Lung (tissue), 13 donors: ENCODE measurements around the gene PSME3. TPM values are rescaled to one million over a fixed set of nuclear protein-coding genes. Genes with fewer than 3 reads are reported as not detected.
A peak's percentile ranks its signal among the peaks of the same experiment; 100 is the strongest.

Experiments
- ATAC-seq: fragments of 200-7000 bp; cut with Tn5 transposase; one replicate; pipeline ENCODE4 v1.9.1; 2020; ENCODE audit warnings: moderate number of reproducible peaks; ENCODE audit not compliant: insufficient read depth, low FRiP score
- DNase-seq, 3 donors: peaks; one replicate each; pipeline ENCODE4 v3.0.0-alpha.2; 2013 to 2017
- H3K27ac ChIP-seq, 2 donors: one replicate each; pipeline ENCODE4 v1.5.1; 2013; ENCODE audit warnings: mild to moderate bottlenecking in 2 of 2, moderate library complexity in 2 of 2, control low read depth in 1 of 2, inconsistent platforms in 1 of 2, low read depth in 1 of 2, low read length in 1 of 2
- H3K27me3 ChIP-seq, 3 donors: one replicate each; pipeline ENCODE4 v1.5.1; 2013; ENCODE audit warnings: low read length in 2 of 3; ENCODE audit not compliant: control insufficient read depth in 3 of 3, insufficient read depth in 3 of 3
- H3K36me3 ChIP-seq, 4 donors: one replicate each; pipeline ENCODE4 v1.5.1; 2013; ENCODE audit warnings: low read length in 4 of 4, mild to moderate bottlenecking in 1 of 4, moderate library complexity in 1 of 4; ENCODE audit not compliant: control insufficient read depth in 4 of 4, insufficient read depth in 4 of 4
- H3K4me1 ChIP-seq, 5 donors: one replicate each; pipeline ENCODE4 v1.5.1; 2013; ENCODE audit warnings: low read length in 5 of 5, mild to moderate bottlenecking in 2 of 5, moderate library complexity in 1 of 5; ENCODE audit not compliant: control insufficient read depth in 5 of 5, insufficient read depth in 5 of 5
- H3K4me3 ChIP-seq: one replicate; pipeline ENCODE4 v1.5.1; 2013; ENCODE audit warnings: mild to moderate bottlenecking, control low read depth, moderate library complexity
- H3K9ac ChIP-seq, 2 donors: one replicate each; pipeline ENCODE4 v1.5.1; 2013; ENCODE audit warnings: low read length in 2 of 2, control low read depth in 1 of 2; ENCODE audit not compliant: insufficient read depth in 1 of 2
- H3K9me3 ChIP-seq, 4 donors: one replicate each; pipeline ENCODE4 v1.5.1; 2013; ENCODE audit warnings: low read length in 3 of 4, mild to moderate bottlenecking in 1 of 4, moderate library complexity in 1 of 4; ENCODE audit not compliant: control insufficient read depth in 4 of 4, insufficient read depth in 3 of 4
- CTCF ChIP-seq: IDR thresholded peaks from 2 replicates; pipeline ENCODE4 v1.5.1; 2012; ENCODE audit warnings: mild to moderate bottlenecking; ENCODE audit errors: control extremely low read depth, extremely low read depth
- WGBS, 2 donors: extraction: QIAGEN DNeasy Blood & Tissue Kit; methylation state at CpG; one replicate each; pipeline ENCODE4 v1.1.7; 2013; 5-methylcytosine and 5-hydroxymethylcytosine counted together
- polyA plus RNA-seq, 2 donors: library from polyadenylated mRNA; stranded (reverse); fragments of 200-250 nt; gene quantifications; one replicate each; pipeline ENCODE4 v1.2.1, GENCODE V29; 2013
- small RNA-seq: library from RNA; depleted of rRNA; stranded (forward); fragments of <200 nt; gene quantifications from one replicate; pipeline ENCODE3, GENCODE V24; 2014; ENCODE audit warnings: low replicate concordance
- total RNA-seq, 2 donors: library from RNA; depleted of rRNA in 1 of 2; stranded (reverse); fragments of >200 nt in 1 of 2; gene quantifications; one replicate each; pipeline ENCODE4 v1.2.1, GENCODE V29; 2014 to 2021
- donor health status: control.
- donor health status: control.
- donor health status: Bipolar disorder and iron deficiency.
- donor health status: healthy.
- donor health status: DM: yes; HTN: yes; CAD: no.

Gene PSME3
- total and polyA plus RNA-seq, 4 donors: 34.5 to 117 (median 77.9) TPM

GRCh38 chr17:42893359-42893758 is 60.2 kb downstream of the PSME3 start:
- Histone ChIP-seq H3K27me3 (no peaks in the 10 kb centered on the region), H3K4me1 (peaks cover 7 to 39% (median 14%) of the 10 kb centered on the region in 5 donors), H3K4me3 (no peak overlapping the region), H3K9me3 (no peaks in the 10 kb centered on the region), H3K9ac (peak overlapping the region in 1 of 2 donors; percentile 67), H3K36me3 (no peaks in the 10 kb centered on the region), H3K27ac (peak overlapping the region in 1 of 2 donors; percentile 46)
- ATAC-seq: peak; percentile 21
- WGBS, 2 donors: 10 to 17% methylated on average over 4 of the region's 4 CpGs
- peak in 2 of 3 donors; percentile 69 for DNase-seq
- TF ChIP-seq CTCF: no peak

Small RNA genes within 50 kb of the gene (small RNA-seq; reads per million reads assigned to genes)
- gene MIR6781 (not detected), gene RNU6-287P (not detected)

Other genes starting within 250 kb of the PSME3 start
- gene RETREG3, start 224.0 kb upstream of the PSME3 start, total RNA-seq: 10 to 100 TPM; 61.3 to 62.7 TPM
- 10 to 100 TPM; 16.1 to 27.6 TPM for gene RETREG3, start 224.0 kb upstream of the PSME3 start, polyA plus RNA-seq
- gene TUBG1, start 223.7 kb upstream of the PSME3 start, total RNA-seq: 10 to 100 TPM; 12.1 to 38.1 TPM
- gene TUBG1, start 223.7 kb upstream of the PSME3 start, polyA plus RNA-seq: 10 to 100 TPM; 31.1 to 39.0 TPM
- 10 to 100 TPM; 13.0 to 22.0 TPM for gene TUBG2, start 174.1 kb upstream of the PSME3 start, total RNA-seq
- 10 to 100 TPM in 1 of 2 donors, 1 to 10 TPM in 1; 6.9 to 10.5 TPM for gene TUBG2, start 174.1 kb upstream of the PSME3 start, polyA plus RNA-seq
- gene PLEKHH3, start 156.4 kb upstream of the PSME3 start, total RNA-seq: 10 to 100 TPM; 23.9 to 30.2 TPM
- 10 to 100 TPM; 21.2 to 22.0 TPM for gene PLEKHH3, start 156.4 kb upstream of the PSME3 start, polyA plus RNA-seq
- gene CCR10, start 151.6 kb upstream of the PSME3 start, total RNA-seq: 1 to 10 TPM in 1 of 2 donors, under 1 TPM in 1; 1.00 to 1.9 TPM
- gene CCR10, start 151.6 kb upstream of the PSME3 start, polyA plus RNA-seq: 1 to 10 TPM in 1 of 2 donors, under 1 TPM in 1; 0.55 to 3.1 TPM
- 10 to 100 TPM in 1 of 2 donors, 1 to 10 TPM in 1; 9.9 to 12.5 TPM for gene CNTNAP1, start 150.9 kb upstream of the PSME3 start, total RNA-seq
- gene CNTNAP1, start 150.9 kb upstream of the PSME3 start, polyA plus RNA-seq: 1 to 10 TPM; 2.9 to 5.4 TPM
- 10 to 100 TPM; 33.6 to 53.2 TPM for gene EZH1, start 88.4 kb upstream of the PSME3 start, total RNA-seq
- gene EZH1, start 88.4 kb upstream of the PSME3 start, polyA plus RNA-seq: 10 to 100 TPM; 20.7 to 21.2 TPM
- gene RAMP2, start 72.2 kb upstream of the PSME3 start, total RNA-seq: 10 to 100 TPM; 55.0 to 66.6 TPM
- 100 to 1,000 TPM in 1 of 2 donors, 10 to 100 TPM in 1; 43.8 to 101 TPM for gene RAMP2, start 72.2 kb upstream of the PSME3 start, polyA plus RNA-seq
- 10 to 100 TPM; 42.4 to 64.8 TPM for gene VPS25, start 59.9 kb upstream of the PSME3 start, total RNA-seq
- gene VPS25, start 59.9 kb upstream of the PSME3 start, polyA plus RNA-seq: 10 to 100 TPM; 45.1 to 93.7 TPM
- under 1 TPM; 0.40 to 0.77 TPM for gene WNK4, start 52.8 kb upstream of the PSME3 start, total RNA-seq
- under 1 TPM; 0.09 to 0.49 TPM for gene WNK4, start 52.8 kb upstream of the PSME3 start, polyA plus RNA-seq
- 10 to 100 TPM; 55.7 to 69.2 TPM for gene COA3, start 34.7 kb upstream of the PSME3 start, total RNA-seq
- 100 to 1,000 TPM in 1 of 2 donors, 10 to 100 TPM in 1; 84.1 to 142 TPM for gene COA3, start 34.7 kb upstream of the PSME3 start, polyA plus RNA-seq
- gene CNTD1, start 34.5 kb upstream of the PSME3 start, total RNA-seq: 1 to 10 TPM in 1 of 2 donors, under 1 TPM in 1; 0.92 to 1.6 TPM
- under 1 TPM; 0.61 to 0.64 TPM for gene CNTD1, start 34.5 kb upstream of the PSME3 start, polyA plus RNA-seq
- gene BECN1, start 9.1 kb upstream of the PSME3 start, total RNA-seq: 100 to 1,000 TPM in 1 of 2 donors, 10 to 100 TPM in 1; 87.6 to 114 TPM
- 10 to 100 TPM; 33.0 to 81.6 TPM for gene BECN1, start 9.1 kb upstream of the PSME3 start, polyA plus RNA-seq
- gene AOC2, start 11.2 kb downstream of the PSME3 start, total RNA-seq: 1 to 10 TPM; 1.6 to 2.4 TPM
- gene AOC2, start 11.2 kb downstream of the PSME3 start, polyA plus RNA-seq: 1 to 10 TPM; 1.5 to 1.6 TPM
- gene AOC3, start 17.8 kb downstream of the PSME3 start, total RNA-seq: 100 to 1,000 TPM in 1 of 2 donors, 10 to 100 TPM in 1; 82.9 to 154 TPM
- gene AOC3, start 17.8 kb downstream of the PSME3 start, polyA plus RNA-seq: 10 to 100 TPM; 50.0 to 55.6 TPM
- under 1 TPM in 1 of 2 donors, not detected in 1; 0.09 TPM for gene G6PC1, start 67.4 kb downstream of the PSME3 start, total RNA-seq
- not detected for gene G6PC1, start 67.4 kb downstream of the PSME3 start, polyA plus RNA-seq
- 10 to 100 TPM; 27.6 to 39.8 TPM for gene AARSD1, start 131.1 kb downstream of the PSME3 start, total RNA-seq
- 10 to 100 TPM; 34.4 to 57.0 TPM for gene AARSD1, start 131.1 kb downstream of the PSME3 start, polyA plus RNA-seq
- gene PTGES3L, start 146.7 kb downstream of the PSME3 start, total RNA-seq: 1 to 10 TPM; 1.1 to 1.8 TPM
- under 1 TPM; 0.43 to 0.69 TPM for gene PTGES3L, start 146.7 kb downstream of the PSME3 start, polyA plus RNA-seq
- gene RUNDC1, start 147.2 kb downstream of the PSME3 start, total RNA-seq: 10 to 100 TPM; 12.7 to 16.7 TPM
- 1 to 10 TPM; 8.1 to 8.7 TPM for gene RUNDC1, start 147.2 kb downstream of the PSME3 start, polyA plus RNA-seq
- gene RPL27, start 165.0 kb downstream of the PSME3 start, total RNA-seq: 100 to 1,000 TPM; 665 to 826 TPM
- 1,000 to 10,000 TPM; 2,343 to 3,245 TPM for gene RPL27, start 165.0 kb downstream of the PSME3 start, polyA plus RNA-seq
- gene IFI35, start 173.4 kb downstream of the PSME3 start, total RNA-seq: 10 to 100 TPM; 18.8 to 40.6 TPM
- gene IFI35, start 173.4 kb downstream of the PSME3 start, polyA plus RNA-seq: 10 to 100 TPM; 36.7 to 60.3 TPM
- 100 to 1,000 TPM in 1 of 2 donors, 10 to 100 TPM in 1; 62.3 to 255 TPM for gene VAT1, start 189.0 kb downstream of the PSME3 start, total RNA-seq
- gene VAT1, start 189.0 kb downstream of the PSME3 start, polyA plus RNA-seq: 100 to 1,000 TPM in 1 of 2 donors, 10 to 100 TPM in 1; 80.2 to 162 TPM
- gene RND2, start 191.8 kb downstream of the PSME3 start, total RNA-seq: 1 to 10 TPM in 1 of 2 donors, under 1 TPM in 1; 0.34 to 1.3 TPM
- gene RND2, start 191.8 kb downstream of the PSME3 start, polyA plus RNA-seq: under 1 TPM; 0.25 to 0.51 TPM